SK-N-MC (cell line): ENCODE results near the gene PHC3.

ENCODE experiments used
- DNase-seq: peaks from one replicate; pipeline ENCODE4 v3.0.0-alpha.2; 2011; ENCODE audit warnings: low read depth, low spot score
- H3K27ac ChIP-seq: fragments of 200-600 bp; sonication (generic); 2 replicates; pipeline ENCODE4 v1.5.1; 2016; ENCODE audit warnings: mixed run types
- H3K36me3 ChIP-seq: fragments of 200-600 bp; sonication (generic); 2 replicates; pipeline ENCODE4 v1.6.1; 2017; ENCODE audit warnings: antibody characterized with exemption, low read length, mixed read lengths; ENCODE audit not compliant: insufficient read depth
- H3K4me3 ChIP-seq: fragments of 200-600 bp; sonication (generic); 2 replicates; pipeline ENCODE4 v1.5.1; 2016
- H3K9ac ChIP-seq: fragments of 200-600 bp; sonication (generic); 2 replicates; pipeline ENCODE4 v1.8.0; 2017; ENCODE audit warnings: mixed run types, mixed read lengths; ENCODE audit not compliant: insufficient read length
- H3K9me3 ChIP-seq: fragments of 200-600 bp; sonication (generic); 2 replicates; pipeline ENCODE4 v1.6.1; 2017; ENCODE audit warnings: low read depth, mild to moderate bottlenecking, antibody characterized with exemption, low read length, moderate library complexity, mixed read lengths
- EZH2 ChIP-seq: fragments of 200-600 bp; sonication (generic); IDR thresholded peaks from one replicate; pipeline ENCODE4 v1.6.1; 2017; ENCODE audit warnings: antibody characterized with exemption
- FOXP2 ChIP-seq: optimal IDR thresholded peaks from 2 replicates; pipeline ENCODE3; 2011; ENCODE audit warnings: mild to moderate bottlenecking, moderate library complexity; ENCODE audit not compliant: insufficient read depth; ENCODE audit errors: extremely low read length, control extremely low read depth
- POLR2AphosphoS5 ChIP-seq: IDR thresholded peaks from 2 replicates; pipeline ENCODE4 v1.6.1; 2012; ENCODE audit warnings: mild to moderate bottlenecking, low read depth, low read length, borderline replicate concordance

PHC3 gene

GRCh38 chr3:170040418-170040817, 141.1 kb downstream of the PHC3 start:
- Histone ChIP-seq H3K36me3 (no peaks in the 10 kb centered on the region), H3K9ac (no peak overlapping the region), H3K27ac (no peak overlapping the region), H3K9me3 (no peaks in the 10 kb centered on the region), H3K4me3 (no peak overlapping the region)
- TF ChIP-seq POLR2AphosphoS5 (no peak), EZH2 (no peak), FOXP2 (no peak)
- no peak for DNase-seq

GRCh38 chr3:170038434-170039110, 143.0 kb downstream of the PHC3 start:
- no peak for DNase-seq
- no peak for TF ChIP-seq POLR2AphosphoS5
- TF ChIP-seq FOXP2, result no peak
- TF ChIP-seq EZH2, result no peak
- peak overlapping the region; percentile 59 for H3K9ac ChIP-seq

More at GRCh38 chr3:170038434-170039110, 143.0 kb downstream of the PHC3 start:
- H3K4me3 ChIP-seq, result peak overlapping the region; percentile 90
- H3K36me3 ChIP-seq, result no peaks in the 10 kb centered on the region
- no peaks in the 10 kb centered on the region for H3K9me3 ChIP-seq
- no peak overlapping the region for H3K27ac ChIP-seq
